ENCODE measurements around the gene ZNF821. TPM values are rescaled to one million over a fixed set of nuclear protein-coding genes. Genes with fewer than 3 reads are reported as not detected.
"Not testable (repeated sequence)": the region's sequence is repeated elsewhere in the genome, so short reads cannot be mapped to it uniquely, and the experiment has no call there.

The ZNF821 gene, protein sequence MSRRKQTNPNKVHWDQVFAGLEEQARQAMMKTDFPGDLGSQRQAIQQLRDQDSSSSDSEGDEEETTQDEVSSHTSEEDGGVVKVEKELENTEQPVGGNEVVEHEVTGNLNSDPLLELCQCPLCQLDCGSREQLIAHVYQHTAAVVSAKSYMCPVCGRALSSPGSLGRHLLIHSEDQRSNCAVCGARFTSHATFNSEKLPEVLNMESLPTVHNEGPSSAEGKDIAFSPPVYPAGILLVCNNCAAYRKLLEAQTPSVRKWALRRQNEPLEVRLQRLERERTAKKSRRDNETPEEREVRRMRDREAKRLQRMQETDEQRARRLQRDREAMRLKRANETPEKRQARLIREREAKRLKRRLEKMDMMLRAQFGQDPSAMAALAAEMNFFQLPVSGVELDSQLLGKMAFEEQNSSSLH
- 36.7 TPM for total RNA-seq

- DNase-seq (ENCODE audit: low spot score in 2 of 2): peak; percentile 90 to 92
- no peak for FAIRE-seq
Measured at GRCh38 chr16:71883849-71884638, at the start of gene ZNF821. Gene ZNF821 (minus strand): TSS chr16:71884182. CDS start chr16:71879946, 4,236 bp downstream.

GRCh38 chr16:71933017-71933416 is 49.0 kb upstream of the ZNF821 start:
- FAIRE-seq: no peak
- no peak for DNase-seq (ENCODE audit: low spot score in 2 of 2)

DNA sequence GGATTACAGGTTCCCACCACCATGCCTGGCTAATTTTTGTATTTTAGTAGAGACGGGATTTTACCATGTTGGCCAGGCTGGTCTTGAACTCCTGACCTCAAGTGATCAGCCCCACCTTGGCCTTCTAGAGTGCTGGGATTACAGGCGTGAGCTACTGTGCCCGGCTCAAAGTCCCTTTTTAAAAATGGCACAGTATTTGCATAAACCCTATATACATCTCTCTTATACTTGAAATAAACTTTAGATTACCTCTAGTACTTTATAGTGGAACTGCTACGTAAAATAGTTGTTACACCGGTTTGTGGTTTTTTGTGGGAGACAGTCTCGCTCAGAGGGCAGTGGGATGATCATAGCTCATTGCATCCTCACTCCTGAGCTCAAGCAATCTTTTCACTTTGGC is 47.6 kb upstream of the ZNF821 start:
- DNase-seq (ENCODE audit: low spot score in 2 of 2) (no peak), FAIRE-seq (no peak)

- FAIRE-seq (no peak), DNase-seq (ENCODE audit: low spot score in 2 of 2) (no peak)
Measured at GRCh38 chr16:71931001-71931400, 47.0 kb upstream of the ZNF821 start.

- DNase-seq (ENCODE audit: low spot score in 2 of 2): no peak
- FAIRE-seq: no peak
Measured at GRCh38 chr16:71930013-71930563, 46.1 kb upstream of the ZNF821 start.

GRCh38 chr16:71929048-71929447 is 45.1 kb upstream of the ZNF821 start:
- DNase-seq (ENCODE audit: low spot score in 2 of 2) (peak in 1 of 2 donors; percentile 27), FAIRE-seq (no peak)

DNA sequence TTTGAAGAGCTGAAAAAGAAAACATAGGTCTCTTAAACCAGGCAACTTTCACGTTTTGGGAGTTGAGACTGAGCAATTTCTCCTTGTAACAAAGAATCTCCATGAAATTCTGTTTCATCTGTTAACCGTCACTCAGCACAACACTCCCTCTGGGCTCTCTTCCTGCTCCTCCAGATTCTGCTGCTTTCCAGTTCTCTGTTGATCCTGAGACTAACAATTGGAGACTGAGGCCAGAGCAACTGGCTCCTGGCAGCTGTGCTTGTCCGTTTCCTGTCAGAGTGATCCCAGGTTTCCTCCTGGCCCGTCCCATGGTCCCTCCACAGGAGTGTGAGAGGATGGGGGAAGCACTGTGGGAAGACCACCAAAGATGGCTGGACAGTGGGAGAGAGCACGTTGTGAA is 43.8 kb upstream of the ZNF821 start:
- DNase-seq (ENCODE audit: low spot score in 2 of 2): no peak
- FAIRE-seq: no peak

DNA sequence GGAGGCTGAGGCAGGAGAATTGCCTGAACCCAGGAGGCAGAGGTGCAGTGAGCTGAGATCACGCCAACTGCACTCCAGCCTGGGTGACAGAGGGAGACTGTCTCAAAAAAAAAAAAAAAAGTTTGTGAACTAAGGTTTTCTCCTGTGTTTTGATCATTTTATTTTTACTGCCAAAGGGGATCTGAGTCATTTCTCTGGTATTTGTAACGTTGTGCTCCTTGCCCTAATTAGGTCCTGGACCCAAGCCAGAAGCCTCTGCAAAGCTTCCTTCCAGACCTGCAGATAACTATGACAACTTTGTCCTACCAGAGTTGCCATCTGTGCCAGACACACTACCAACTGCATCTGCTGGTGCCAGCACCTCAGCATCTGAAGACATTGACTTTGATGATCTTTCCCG is 43.4 kb upstream of the ZNF821 start:
- DNase-seq (ENCODE audit: low spot score in 2 of 2): peak in 1 of 2 donors; percentile 28
- no peak for FAIRE-seq

DNA sequence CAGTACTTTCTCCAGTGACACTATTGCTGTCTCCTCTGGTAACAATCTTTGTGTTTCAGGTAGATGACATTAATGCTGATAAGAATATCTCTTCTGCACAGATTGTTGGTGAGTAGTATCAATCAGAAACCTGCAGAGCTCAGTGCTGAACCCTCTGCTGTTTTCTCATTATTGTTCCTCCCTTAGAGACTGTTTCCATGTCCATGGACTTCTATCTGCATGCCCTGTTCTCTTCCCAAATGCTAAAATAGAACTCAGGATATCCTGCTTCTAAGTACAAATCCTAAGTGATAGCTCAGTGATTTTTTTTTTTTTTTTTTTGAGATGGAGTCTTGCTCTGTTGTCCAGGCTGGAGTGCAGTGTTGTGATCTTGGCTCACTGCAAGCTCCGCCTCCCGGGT is 40.7 kb upstream of the ZNF821 start:
- FAIRE-seq (no peak), DNase-seq (ENCODE audit: low spot score in 2 of 2) (no peak)

- FAIRE-seq (no peak), DNase-seq (ENCODE audit: low spot score in 2 of 2) (no peak)
Measured at GRCh38 chr16:71923941-71924690, 40.1 kb upstream of the ZNF821 start.

- FAIRE-seq: no peak
- no peak for DNase-seq (ENCODE audit: low spot score in 2 of 2)
Measured at GRCh38 chr16:71920658-71921057, 36.7 kb upstream of the ZNF821 start.

DNA sequence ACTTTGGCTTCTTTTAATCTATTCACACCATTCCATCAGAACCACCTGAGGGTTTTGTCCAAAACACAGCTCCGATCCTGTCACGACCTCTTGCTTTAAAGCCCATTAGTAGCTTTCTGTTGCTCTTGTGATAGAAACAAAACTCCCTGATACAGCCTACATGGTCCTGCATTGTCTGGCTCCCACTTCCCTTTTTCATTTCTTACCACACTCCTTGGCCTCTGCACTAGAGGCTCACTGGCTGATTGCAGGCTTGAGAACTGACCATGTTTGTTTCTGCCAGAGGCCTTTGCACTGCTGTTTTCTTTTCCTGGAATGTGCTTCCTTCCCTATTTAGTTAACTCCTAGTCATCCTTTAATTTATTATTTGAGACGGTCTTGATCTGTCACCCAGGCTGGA is 35.1 kb upstream of the ZNF821 start:
- no peak for DNase-seq (ENCODE audit: low spot score in 2 of 2)
- FAIRE-seq: no peak

- DNase-seq (ENCODE audit: low spot score in 2 of 2) (no peak), FAIRE-seq (no peak)
Measured at GRCh38 chr16:71917900-71918299, 33.9 kb upstream of the ZNF821 start.

GRCh38 chr16:71916397-71916920 is 32.5 kb upstream of the ZNF821 start:
- DNase-seq (ENCODE audit: low spot score in 2 of 2): no peak
- no peak for FAIRE-seq

DNA sequence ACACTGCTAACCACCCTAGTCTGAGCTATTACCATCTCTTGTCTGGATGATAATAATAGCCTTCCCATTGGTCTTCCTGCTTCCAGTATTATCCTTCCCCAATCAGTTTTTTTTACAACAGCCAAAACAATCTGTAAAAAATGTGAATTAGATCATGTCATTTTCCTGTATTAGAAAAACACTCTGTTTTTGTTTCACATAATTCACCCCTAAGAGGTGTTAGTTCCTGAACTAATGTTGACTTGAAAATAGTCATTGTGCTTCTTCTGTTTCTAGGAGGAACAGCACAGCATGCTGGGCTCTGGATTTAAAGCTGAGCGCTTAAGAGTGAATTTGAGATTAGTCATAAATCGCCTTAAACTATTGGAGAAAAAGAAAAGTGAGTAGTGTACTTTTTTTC is 31.4 kb upstream of the ZNF821 start:
- FAIRE-seq: no peak
- no peak for DNase-seq (ENCODE audit: low spot score in 2 of 2)

GRCh38 chr16:71914802-71915201 is 30.8 kb upstream of the ZNF821 start:
- no peak for FAIRE-seq
- DNase-seq (ENCODE audit: low spot score in 2 of 2): no peak

DNA sequence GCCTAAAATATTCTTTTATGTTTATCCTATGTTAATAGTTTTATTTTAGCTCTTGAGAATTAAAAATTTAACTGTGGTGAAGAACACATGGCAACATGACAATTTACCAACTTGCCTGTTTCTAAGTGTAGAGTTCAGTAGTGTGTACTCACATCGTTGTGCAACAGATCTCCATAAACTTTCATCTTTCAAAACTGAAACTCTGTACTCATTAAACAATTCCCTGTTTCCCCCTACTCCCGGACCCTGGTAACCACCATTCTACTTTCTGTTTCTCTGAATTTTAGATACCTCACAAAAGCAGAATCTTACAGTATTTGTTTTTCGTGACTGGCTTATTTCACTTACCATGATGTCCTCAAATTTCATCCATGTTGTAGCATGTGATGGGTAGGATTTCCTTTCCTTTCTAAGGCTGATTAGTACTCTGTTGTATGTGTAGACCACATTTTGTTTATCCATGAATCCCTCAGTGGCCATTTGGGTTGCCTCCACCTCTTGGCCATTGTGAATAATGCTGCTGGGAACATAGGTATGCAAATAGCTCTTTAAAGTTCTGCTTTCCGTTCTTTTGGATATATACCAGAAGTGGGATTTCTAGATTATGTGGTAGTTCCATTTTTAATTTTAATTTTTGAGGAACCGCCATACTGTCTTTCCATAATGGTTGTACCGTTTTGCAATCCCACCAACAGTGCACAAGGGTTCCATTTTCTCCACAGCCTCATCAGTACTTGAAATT is 28.7 kb upstream of the ZNF821 start:
- DNase-seq (ENCODE audit: low spot score in 2 of 2) (no peak), FAIRE-seq (no peak)

GRCh38 chr16:71911121-71911520 is 27.1 kb upstream of the ZNF821 start:
- DNase-seq (ENCODE audit: low spot score in 2 of 2): no peak
- FAIRE-seq: no peak

DNA sequence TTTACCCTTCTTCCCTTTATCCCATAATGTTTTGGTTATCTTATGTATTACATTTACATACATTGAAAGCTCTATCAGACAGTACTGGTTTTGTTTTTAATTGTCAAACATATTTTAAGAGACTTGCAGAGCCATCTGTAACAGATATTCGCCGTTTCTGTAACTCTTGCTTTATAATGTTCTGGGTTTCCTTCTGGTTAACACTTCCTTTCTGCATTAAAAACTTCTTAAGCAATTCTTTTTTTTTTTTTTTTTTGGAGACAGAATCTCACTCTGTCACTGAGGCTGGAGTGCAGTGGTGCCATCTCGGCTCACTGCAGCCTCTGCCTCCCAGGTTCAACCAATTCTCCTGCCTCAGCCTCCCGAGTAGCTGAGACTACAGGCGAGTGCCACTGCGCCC is 21.8 kb upstream of the ZNF821 start:
- not testable (repeated sequence) for FAIRE-seq; DNase-seq (ENCODE audit: low spot score in 2 of 2)

GRCh38 chr16:71904239-71904638 is 20.3 kb upstream of the ZNF821 start:
- FAIRE-seq: no peak
- no peak for DNase-seq (ENCODE audit: low spot score in 2 of 2)
